Midbrain (tissue), 1 donor: ENCODE results near the gene FBRSL1.

ENCODE experiments used
- DNase-seq: peaks from one replicate; lab custom pipeline; 2025; lab: John Stamatoyannopoulos, UW

Gene FBRSL1

GRCh38 chr12:132483612-132484011, 6.3 kb upstream of the FBRSL1 start:
- no peak for DNase-seq

GRCh38 chr12:132484183-132484890, 5.6 kb upstream of the FBRSL1 start:
- DNase-seq = no peak

GRCh38 chr12:132484891-132485441, 5.0 kb upstream of the FBRSL1 start:
- DNase-seq = no peak

- DNase-seq = no peak
These were observed 4.3 kb upstream of the FBRSL1 start for GRCh38 chr12:132485619-132486018.

- DNase-seq = no peak
These were observed 3.8 kb upstream of the FBRSL1 start for GRCh38 chr12:132486168-132486567.

- DNase-seq = no peak
These were observed 3.4 kb upstream of the FBRSL1 start for GRCh38 chr12:132486576-132486975.

- DNase-seq = no peak
These were observed 2.6 kb upstream of the FBRSL1 start for GRCh38 chr12:132487311-132487741.

GRCh38 chr12:132488127-132489077, 1.5 kb upstream of the FBRSL1 start:
- no peak for DNase-seq

- DNase-seq = no peak
These were observed 811 bp upstream of the FBRSL1 start for GRCh38 chr12:132489078-132489601.

- no peak for DNase-seq
These were observed 629 bp downstream of the FBRSL1 start for GRCh38 chr12:132490422-132491137.

GRCh38 chr12:132491138-132491663, 1.2 kb downstream of the FBRSL1 start:
- no peak for DNase-seq

- no peak for DNase-seq
These were observed 1.9 kb downstream of the FBRSL1 start for GRCh38 chr12:132491761-132492378.

- DNase-seq = no peak
These were observed 2.6 kb downstream of the FBRSL1 start for GRCh38 chr12:132492522-132492921.

- no peak for DNase-seq
These were observed 3.0 kb downstream of the FBRSL1 start for GRCh38 chr12:132492951-132493350.

- no peak for DNase-seq
These were observed 3.7 kb downstream of the FBRSL1 start for GRCh38 chr12:132493482-132494178.

GRCh38 chr12:132494294-132495164, 4.6 kb downstream of the FBRSL1 start:
- DNase-seq = peak; percentile 41

- no peak for DNase-seq
These were observed 5.2 kb downstream of the FBRSL1 start for GRCh38 chr12:132495165-132495544.

- no peak for DNase-seq
These were observed 5.8 kb downstream of the FBRSL1 start for GRCh38 chr12:132495629-132496357.

- DNase-seq = no peak
These were observed 6.4 kb downstream of the FBRSL1 start for GRCh38 chr12:132496358-132496669.
